Osteocyte (in vitro differentiated cells): ENCODE data around the gene ANKS1B. TPM values are rescaled to one million over a fixed set of nuclear protein-coding genes. Genes with fewer than 3 reads are reported as not detected.

Experiments
- DNase-seq: peaks from one replicate; pipeline ENCODE4 v3.0.0; 2021; ENCODE audit warnings: mixed read lengths; ENCODE audit not compliant: unreplicated experiment; ENCODE audit errors: extremely low spot score
- H3K27ac Mint-ChIP-seq: one replicate; pipeline ENCODE4 v1.8.0; 2021; ENCODE audit warnings: mild to moderate bottlenecking, mixed read lengths; ENCODE audit not compliant: unreplicated experiment
- H3K27me3 Mint-ChIP-seq: one replicate; pipeline ENCODE4 v1.8.0; 2021; ENCODE audit warnings: mixed read lengths; ENCODE audit not compliant: unreplicated experiment
- H3K36me3 Mint-ChIP-seq: one replicate; pipeline ENCODE4 v1.8.0; 2021; ENCODE audit warnings: mixed read lengths; ENCODE audit not compliant: unreplicated experiment
- H3K4me1 Mint-ChIP-seq: one replicate; pipeline ENCODE4 v1.8.0; 2021; ENCODE audit warnings: mixed read lengths; ENCODE audit not compliant: unreplicated experiment
- H3K4me3 Mint-ChIP-seq: one replicate; pipeline ENCODE4 v1.8.0; 2021; ENCODE audit warnings: mild to moderate bottlenecking, moderate library complexity, mixed read lengths; ENCODE audit not compliant: unreplicated experiment
- H3K9me3 Mint-ChIP-seq: one replicate; pipeline ENCODE4 v1.8.0; 2021; ENCODE audit warnings: mixed read lengths; ENCODE audit not compliant: unreplicated experiment
- total RNA-seq: library from RNA; stranded (reverse); gene quantifications from 2 replicates; pipeline ENCODE4 v1.2.1, GENCODE V29; 2021
- TF ChIP-seq, protein P1 (sequence below): fragments of 200-600 bp; sonication (generic); IDR thresholded peaks from 2 replicates; pipeline ENCODE4 v1.5.0; 2021; ENCODE audit warnings: antibody characterized with exemption, mild to moderate bottlenecking, moderate library complexity

ANKS1B gene
- total RNA-seq, 1 donor from 2014 or later, result 0.70 TPM

DNA sequence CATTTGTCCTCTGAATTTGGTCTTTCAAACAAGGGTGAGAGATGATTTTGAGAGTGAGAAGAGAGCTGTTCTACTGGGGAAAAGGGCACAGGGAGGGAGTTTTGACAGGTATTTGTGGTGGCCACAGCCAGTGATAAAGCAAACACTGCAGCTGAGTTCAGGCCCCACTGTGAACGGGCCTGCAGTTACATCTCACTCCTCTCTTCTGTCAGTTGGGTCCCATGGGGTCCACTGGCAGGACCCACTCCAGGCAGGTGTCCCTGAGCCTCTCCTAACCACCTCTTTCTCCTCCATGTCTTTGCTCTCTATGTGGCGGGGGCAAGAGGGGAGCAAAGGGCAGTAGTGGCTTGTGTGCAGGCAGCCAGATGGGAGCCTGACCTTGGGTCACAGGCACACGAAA is 1044.8 kb downstream of the ANKS1B start:
- Mint-ChIP-seq H3K36me3 (no peaks in the 10 kb centered on the region), H3K4me3 (no peak overlapping the region), H3K4me1 (no peaks in the 10 kb centered on the region), H3K9me3 (peaks cover 5% of the 10 kb centered on the region), H3K27me3 (peaks cover 11% of the 10 kb centered on the region), H3K27ac (no peak overlapping the region)
- TF ChIP-seq, protein P1, sequence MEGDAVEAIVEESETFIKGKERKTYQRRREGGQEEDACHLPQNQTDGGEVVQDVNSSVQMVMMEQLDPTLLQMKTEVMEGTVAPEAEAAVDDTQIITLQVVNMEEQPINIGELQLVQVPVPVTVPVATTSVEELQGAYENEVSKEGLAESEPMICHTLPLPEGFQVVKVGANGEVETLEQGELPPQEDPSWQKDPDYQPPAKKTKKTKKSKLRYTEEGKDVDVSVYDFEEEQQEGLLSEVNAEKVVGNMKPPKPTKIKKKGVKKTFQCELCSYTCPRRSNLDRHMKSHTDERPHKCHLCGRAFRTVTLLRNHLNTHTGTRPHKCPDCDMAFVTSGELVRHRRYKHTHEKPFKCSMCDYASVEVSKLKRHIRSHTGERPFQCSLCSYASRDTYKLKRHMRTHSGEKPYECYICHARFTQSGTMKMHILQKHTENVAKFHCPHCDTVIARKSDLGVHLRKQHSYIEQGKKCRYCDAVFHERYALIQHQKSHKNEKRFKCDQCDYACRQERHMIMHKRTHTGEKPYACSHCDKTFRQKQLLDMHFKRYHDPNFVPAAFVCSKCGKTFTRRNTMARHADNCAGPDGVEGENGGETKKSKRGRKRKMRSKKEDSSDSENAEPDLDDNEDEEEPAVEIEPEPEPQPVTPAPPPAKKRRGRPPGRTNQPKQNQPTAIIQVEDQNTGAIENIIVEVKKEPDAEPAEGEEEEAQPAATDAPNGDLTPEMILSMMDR, result no peak
- DNase-seq, result no peak

DNA sequence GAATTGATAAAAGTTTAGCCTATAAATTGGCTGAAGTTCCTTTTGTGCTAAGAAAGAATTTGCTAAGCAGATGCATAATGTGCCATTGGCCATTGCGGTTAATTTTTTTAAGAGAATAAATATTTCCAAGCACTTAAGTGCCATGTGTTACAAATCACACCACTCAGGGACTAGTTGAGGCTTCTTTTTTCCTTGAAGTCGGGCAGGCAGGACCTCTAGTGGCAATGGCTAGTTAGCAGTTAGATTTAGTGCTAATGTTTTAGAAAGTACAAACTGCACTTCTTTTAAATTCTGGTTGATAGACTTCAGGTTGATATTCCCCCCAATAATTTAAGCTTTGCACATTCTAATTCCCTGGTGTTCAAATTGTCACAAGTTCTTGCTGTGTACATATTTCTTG is 1045.4 kb downstream of the ANKS1B start:
- no peaks in the 10 kb centered on the region for H3K36me3 Mint-ChIP-seq
- no peak for DNase-seq

DNA sequence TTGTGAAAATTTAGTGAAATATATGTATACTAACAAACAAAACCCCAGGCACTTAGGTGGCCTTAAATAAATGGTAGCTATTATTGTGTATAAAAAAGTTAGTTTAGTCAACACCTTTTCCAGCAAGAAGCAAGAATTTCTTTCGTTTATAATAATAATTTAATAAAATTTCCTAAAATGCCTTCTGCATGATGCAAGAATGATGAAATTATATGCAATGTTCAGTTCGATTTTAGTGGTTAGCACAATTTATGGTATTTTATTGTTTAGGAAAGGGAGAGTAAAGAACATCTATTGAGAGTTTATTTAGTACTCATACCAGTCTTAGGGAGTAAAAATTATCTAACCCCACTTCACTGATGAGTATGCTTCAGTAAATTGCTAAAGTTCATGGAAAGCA is 1048.9 kb downstream of the ANKS1B start:
- Mint-ChIP-seq H3K4me1 (no peaks in the 10 kb centered on the region), H3K4me3 (no peak overlapping the region), H3K27ac (no peak overlapping the region), H3K9me3 (peaks cover 5% of the 10 kb centered on the region), H3K27me3 (peaks cover 10% of the 10 kb centered on the region), H3K36me3 (no peaks in the 10 kb centered on the region)
- DNase-seq, result no peak
- TF ChIP-seq, protein P1, result no peak

More for the DNA sequence above, 1045.4 kb downstream of the ANKS1B start:
- peaks cover 5% of the 10 kb centered on the region for H3K9me3 Mint-ChIP-seq
- H3K4me3 Mint-ChIP-seq, result no peak overlapping the region
- no peaks in the 10 kb centered on the region for H3K4me1 Mint-ChIP-seq
- H3K27me3 Mint-ChIP-seq, result peaks cover 11% of the 10 kb centered on the region
- H3K27ac Mint-ChIP-seq, result no peak overlapping the region
- TF ChIP-seq, protein P1, result peak; percentile 63

DNA sequence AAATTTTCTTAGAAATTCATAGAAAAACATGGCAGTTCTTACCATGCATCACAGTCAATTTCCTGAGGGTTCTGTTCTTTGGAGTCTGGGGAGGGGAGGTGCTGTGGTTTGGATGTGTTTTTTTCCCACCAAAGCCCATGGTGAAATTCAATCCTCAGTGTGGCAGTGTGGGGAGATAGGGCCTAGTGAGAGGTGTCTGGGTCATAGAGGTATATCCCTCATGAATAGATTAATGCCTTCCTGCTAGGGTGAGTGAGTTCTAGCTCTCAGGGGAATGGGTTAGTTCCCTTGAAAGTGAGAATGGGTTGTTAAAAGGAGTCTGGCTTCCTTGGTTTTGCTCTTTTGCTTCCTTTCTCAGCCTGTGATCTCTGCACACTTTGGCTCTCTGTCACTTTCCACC is 1061.9 kb downstream of the ANKS1B start:
- H3K27ac Mint-ChIP-seq, result no peak overlapping the region
- DNase-seq, result no peak
- H3K4me1 Mint-ChIP-seq, result no peaks in the 10 kb centered on the region
- H3K36me3 Mint-ChIP-seq, result no peaks in the 10 kb centered on the region
- H3K4me3 Mint-ChIP-seq, result no peak overlapping the region
- H3K27me3 Mint-ChIP-seq, result peaks cover 41% of the 10 kb centered on the region
- no peaks in the 10 kb centered on the region for H3K9me3 Mint-ChIP-seq
- TF ChIP-seq, protein P1, result no peak

DNA sequence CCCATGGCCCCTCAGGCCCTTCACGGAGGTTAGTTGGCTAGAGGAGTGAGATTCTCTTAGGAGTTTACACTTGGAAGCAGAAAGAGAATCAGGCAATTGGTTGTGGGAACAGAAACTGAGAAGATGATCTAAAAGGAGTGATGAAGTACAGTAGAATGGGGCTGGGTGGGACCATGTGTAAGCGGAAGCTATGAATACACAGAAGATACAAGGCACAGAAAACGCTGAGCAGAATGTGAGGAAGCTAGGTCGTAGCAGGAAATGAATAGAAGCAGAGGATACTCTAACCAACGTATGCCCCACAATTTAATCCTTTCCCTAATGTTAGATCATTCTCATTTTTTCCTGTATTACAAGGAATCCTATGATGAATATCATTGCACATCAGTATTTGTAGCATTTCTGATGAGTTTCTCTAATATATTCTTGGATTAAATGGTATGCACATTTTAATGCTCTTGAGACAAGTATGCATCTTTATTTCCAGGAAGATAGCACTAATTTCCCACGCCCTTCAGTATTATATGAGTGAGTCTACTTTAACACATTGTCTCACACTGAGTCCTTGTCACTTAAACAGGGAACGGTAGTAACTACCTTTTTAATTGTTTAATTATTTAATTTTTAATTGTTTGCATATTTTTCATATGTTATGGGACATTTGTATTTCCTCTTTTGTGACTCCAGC is 1066.4 kb downstream of the ANKS1B start:
- TF ChIP-seq, protein P1, result no peak

More for the DNA sequence above, 1066.4 kb downstream of the ANKS1B start:
- Mint-ChIP-seq H3K27me3 (peaks cover 21% of the 10 kb centered on the region), H3K27ac (no peak overlapping the region), H3K4me3 (no peak overlapping the region), H3K36me3 (no peaks in the 10 kb centered on the region), H3K4me1 (no peaks in the 10 kb centered on the region), H3K9me3 (no peaks in the 10 kb centered on the region)
- DNase-seq, result no peak
